ENCODE data around the gene EIF1.

EIF1 gene

GRCh38 chr17:41739661-41740352, 51.1 kb downstream of the EIF1 start:
- Histone ChIP-seq H3F3A (ENCODE audit: insufficient read depth, low read length) (no peaks in the 10 kb centered on the region), H3K79me2 (ENCODE audit: insufficient read depth, low read length) (no peaks in the 10 kb centered on the region), H3K9me2 (ENCODE audit: low read depth, low read length) (no peaks in the 10 kb centered on the region), H4K20me1 (ENCODE audit: insufficient read depth, low read length) (no peaks in the 10 kb centered on the region), H3K9me3 (ENCODE audit: low read length) (no peaks in the 10 kb centered on the region), H3K9ac (ENCODE audit: low read length) (no peak overlapping the region), H3K4me2 (ENCODE audit: low read length) (no peak overlapping the region), H3K4me3 (ENCODE audit: low read depth, low read length, poor library complexity, severe bottlenecking) (no peak overlapping the region), H3K27ac (ENCODE audit: low read depth, low read length, poor library complexity, severe bottlenecking) (no peak overlapping the region), H2AFZ (ENCODE audit: low read length) (no peak overlapping the region), H3K36me3 (ENCODE audit: insufficient read depth, low read length) (no peaks in the 10 kb centered on the region), H3K4me1 (ENCODE audit: insufficient read depth, low read length, severe bottlenecking) (peaks cover 5% of the 10 kb centered on the region), H3K27me3 (ENCODE audit: insufficient read depth, low read length) (peaks cover 11% of the 10 kb centered on the region; the same call in 1 of the 2 replicates)
- TF ChIP-seq EZH2 (IDR thresholded peaks at IDR 0.05; ENCODE audit: borderline replicate concordance, low read length): no peak
- no peak for TF ChIP-seq CTCF (IDR thresholded peaks at IDR 0.05; ENCODE audit: low read length)

- Histone ChIP-seq H2AFZ (ENCODE audit: low read length) (no peak overlapping the region), H3K27ac (ENCODE audit: low read depth, low read length, poor library complexity, severe bottlenecking) (no peak overlapping the region), H3K4me2 (ENCODE audit: low read length) (no peak overlapping the region)
Measured at GRCh38 chr17:41740506-41740905, 51.8 kb downstream of the EIF1 start.

GRCh38 chr17:41741709-41742108, 53.0 kb downstream of the EIF1 start:
- Histone ChIP-seq H3K9ac (ENCODE audit: low read length) (no peak overlapping the region), H3K4me3 (ENCODE audit: low read depth, low read length, poor library complexity, severe bottlenecking) (no peak overlapping the region), H3K4me2 (ENCODE audit: low read length) (no peak overlapping the region), H4K20me1 (ENCODE audit: insufficient read depth, low read length) (no peaks in the 10 kb centered on the region), H3K27ac (ENCODE audit: low read depth, low read length, poor library complexity, severe bottlenecking) (no peak overlapping the region), H2AFZ (ENCODE audit: low read length) (no peak overlapping the region), H3K79me2 (ENCODE audit: insufficient read depth, low read length) (no peaks in the 10 kb centered on the region), H3K9me2 (ENCODE audit: low read depth, low read length) (no peaks in the 10 kb centered on the region), H3F3A (ENCODE audit: insufficient read depth, low read length) (no peaks in the 10 kb centered on the region), H3K27me3 (ENCODE audit: insufficient read depth, low read length) (0 out of 2 replicates have a peak, but pooled peaks cover 11% of the 10 kb centered on the region), H3K36me3 (ENCODE audit: insufficient read depth, low read length) (no peaks in the 10 kb centered on the region), H3K9me3 (ENCODE audit: low read length) (no peaks in the 10 kb centered on the region), H3K4me1 (ENCODE audit: insufficient read depth, low read length, severe bottlenecking) (peaks cover 5% of the 10 kb centered on the region)
- no peak for TF ChIP-seq CTCF (IDR thresholded peaks at IDR 0.05; ENCODE audit: low read length)
- no peak for TF ChIP-seq EZH2 (IDR thresholded peaks at IDR 0.05; ENCODE audit: borderline replicate concordance, low read length)

More at GRCh38 chr17:41740506-41740905, 51.8 kb downstream of the EIF1 start:
- H3K27me3 ChIP-seq (ENCODE audit: insufficient read depth, low read length): 0 out of 2 replicates have a peak, but pooled peaks cover 11% of the 10 kb centered on the region
- no peaks in the 10 kb centered on the region for H3F3A ChIP-seq (ENCODE audit: insufficient read depth, low read length)
- TF ChIP-seq CTCF (IDR thresholded peaks at IDR 0.05; ENCODE audit: low read length) (no peak), EZH2 (IDR thresholded peaks at IDR 0.05; ENCODE audit: borderline replicate concordance, low read length) (no peak)
- no peaks in the 10 kb centered on the region for H3K9me2 ChIP-seq (ENCODE audit: low read depth, low read length)
- H3K36me3 ChIP-seq (ENCODE audit: insufficient read depth, low read length): no peaks in the 10 kb centered on the region
- H3K9ac ChIP-seq (ENCODE audit: low read length): no peak overlapping the region
- no peaks in the 10 kb centered on the region for H3K79me2 ChIP-seq (ENCODE audit: insufficient read depth, low read length)
- no peak overlapping the region for H3K4me3 ChIP-seq (ENCODE audit: low read depth, low read length, poor library complexity, severe bottlenecking)
- no peaks in the 10 kb centered on the region for H4K20me1 ChIP-seq (ENCODE audit: insufficient read depth, low read length)
- H3K4me1 ChIP-seq (ENCODE audit: insufficient read depth, low read length, severe bottlenecking): peaks cover 5% of the 10 kb centered on the region
- no peaks in the 10 kb centered on the region for H3K9me3 ChIP-seq (ENCODE audit: low read length)

Measured in OCI-LY1 (cell line).